Testis (tissue), 2 donors: ENCODE measurements around the gene GABRB1.

ENCODE experiments used
- POLR2A ChIP-seq: fragments of 450-650 bp; IDR thresholded peaks from one replicate; pipeline ENCODE4 v1.6.1; 2017; ENCODE audit warnings: antibody characterized with exemption, mild to moderate bottlenecking, moderate library complexity
- TF ChIP-seq, protein P1 (sequence below), 3 experiments: fragments of 450-650 bp in 2 of 3; fragments of 200-600 bp in 1 of 3; sonication (generic) in 1 of 3; IDR thresholded peaks; one replicate each; pipeline ENCODE4 v1.5.1; 2016 to 2019; ENCODE audit warnings: antibody characterized with exemption in 3 of 3, mild to moderate bottlenecking in 2 of 3, moderate library complexity in 1 of 3

DNA sequence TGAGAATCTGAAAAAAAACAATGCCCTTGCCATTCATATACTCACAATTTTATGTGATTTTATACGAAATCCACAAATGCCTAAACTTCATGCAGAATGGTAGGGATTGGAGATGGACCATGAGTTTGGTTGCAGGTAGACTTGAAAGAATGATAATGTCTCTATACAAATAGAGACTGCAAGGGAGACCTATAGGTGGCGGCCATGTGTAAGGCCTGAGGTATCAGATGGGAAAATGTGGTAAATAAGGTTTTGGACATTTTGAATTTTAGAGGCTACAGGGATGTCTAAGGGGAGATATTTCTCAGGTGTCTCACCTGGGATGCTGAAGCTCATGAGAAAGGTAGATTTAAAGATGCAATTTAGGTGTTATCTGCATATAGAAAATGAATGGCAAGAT, 78.0 kb downstream of the GABRB1 start:
- TF ChIP-seq, protein P1, sequence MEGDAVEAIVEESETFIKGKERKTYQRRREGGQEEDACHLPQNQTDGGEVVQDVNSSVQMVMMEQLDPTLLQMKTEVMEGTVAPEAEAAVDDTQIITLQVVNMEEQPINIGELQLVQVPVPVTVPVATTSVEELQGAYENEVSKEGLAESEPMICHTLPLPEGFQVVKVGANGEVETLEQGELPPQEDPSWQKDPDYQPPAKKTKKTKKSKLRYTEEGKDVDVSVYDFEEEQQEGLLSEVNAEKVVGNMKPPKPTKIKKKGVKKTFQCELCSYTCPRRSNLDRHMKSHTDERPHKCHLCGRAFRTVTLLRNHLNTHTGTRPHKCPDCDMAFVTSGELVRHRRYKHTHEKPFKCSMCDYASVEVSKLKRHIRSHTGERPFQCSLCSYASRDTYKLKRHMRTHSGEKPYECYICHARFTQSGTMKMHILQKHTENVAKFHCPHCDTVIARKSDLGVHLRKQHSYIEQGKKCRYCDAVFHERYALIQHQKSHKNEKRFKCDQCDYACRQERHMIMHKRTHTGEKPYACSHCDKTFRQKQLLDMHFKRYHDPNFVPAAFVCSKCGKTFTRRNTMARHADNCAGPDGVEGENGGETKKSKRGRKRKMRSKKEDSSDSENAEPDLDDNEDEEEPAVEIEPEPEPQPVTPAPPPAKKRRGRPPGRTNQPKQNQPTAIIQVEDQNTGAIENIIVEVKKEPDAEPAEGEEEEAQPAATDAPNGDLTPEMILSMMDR (IDR thresholded peaks at IDR 0.05), result no peak
- TF ChIP-seq POLR2A, result no peak
